Motor neuron (in vitro differentiated cells): ENCODE results near the gene DAGLB. TPM values are rescaled to one million over a fixed set of nuclear protein-coding genes. Genes with fewer than 3 reads are reported as not detected.
A peak's percentile ranks its signal among the peaks of the same experiment; 100 is the strongest.
"Not testable (repeated sequence)": the region's sequence is repeated elsewhere in the genome, so short reads cannot be mapped to it uniquely, and the experiment has no call there.

ENCODE experiments used
- ATAC-seq, 8 experiments: fragments of 200-7000 bp; cut with Tn5 transposase; replicated peaks in 6 of 8; 2 replicates each; pipeline ENCODE4 v1.8.0; 2021; ENCODE audit warnings: mild to moderate bottlenecking in 8 of 8, moderate library complexity in 8 of 8
- H3K27ac ChIP-seq, 2 donors: fragments of 250-450 bp; sonication (Bioruptor Pico); 2 replicates each; pipeline ENCODE4 v1.9.0; 2021; ENCODE audit warnings: antibody characterized with exemption in 2 of 2, mild to moderate bottlenecking in 2 of 2, moderate library complexity in 1 of 2
- H3K4me1 ChIP-seq, 2 donors: fragments of 250-450 bp; sonication (Bioruptor Pico); replicated peaks in 1 of 2; 2 replicates each; pipeline ENCODE4 v1.6.1; 2021; ENCODE audit warnings: antibody characterized with exemption in 2 of 2, mild to moderate bottlenecking in 2 of 2, moderate library complexity in 1 of 2
- H3K4me3 ChIP-seq, 5 donors: fragments of 250-450 bp; sonication (Bioruptor Pico); 2 replicates each; pipeline ENCODE4 v1.9.0; 2021; ENCODE audit warnings: antibody characterized with exemption in 5 of 5, mild to moderate bottlenecking in 5 of 5, moderate library complexity in 4 of 5
- WGBS, 10 experiments: fragments of 450-650 bp; shearing (Covaris generic); methylation state at CpG; one replicate each; pipeline ENCODE4 v1.0.0; 2022; 5-methylcytosine and 5-hydroxymethylcytosine counted together
- in situ Hi-C, 9 experiments: fragments of 400-800 bp; cut with MboI; loops; one replicate each; pipeline ENCODE4 v1.15.0; 2021; ENCODE audit warnings: low sequenced_read_pairs in 9 of 9, low pct_unique_long_range_greater_than_20kb in 2 of 9; ENCODE audit not compliant: unreplicated experiment in 9 of 9
- total RNA-seq, 8 experiments: library from RNA; unstranded; fragments of 300-600 nt; gene quantifications; 2 replicates each; pipeline versions ENCODE4 v1.2.3 to v1.2.4, GENCODE V29; 2022

The DAGLB gene
- total RNA-seq, 8 experiments from 2014 or later = 13.3 to 20.6 (median 17.9) TPM

GRCh38 chr7:6399351-6399750 is 48.4 kb downstream of the DAGLB start:
- peaks cover 0 to 2% of the 10 kb centered on the region in 2 donors for H3K4me1 ChIP-seq
- ATAC-seq = peak in 1 of 8 experiments; percentile 30
- 75 to 100% (median 96%) methylated on average over 3 to 7 of the region's 8 CpGs; no CpG with 5 or more reads in 5 of the 10 experiments for WGBS, 10 experiments
- in situ Hi-C loops = no loop called here
- H3K4me3 ChIP-seq = no peak overlapping the region
- H3K27ac ChIP-seq = no peak overlapping the region

- H3K4me3 ChIP-seq = no peak overlapping the region
- no peak overlapping the region for H3K27ac ChIP-seq
- peaks cover 0 to 2% of the 10 kb centered on the region in 2 donors for H3K4me1 ChIP-seq
- WGBS, 10 experiments = 43 to 95% (median 92%) methylated on average over 4 to 12 of the region's 12 CpGs; no CpG with 5 or more reads in 6 of the 10 experiments
- in situ Hi-C loops = no loop called here
- peak in 4 of 8 experiments; percentile 11 to 81 (median 48) for ATAC-seq
Observed at GRCh38 chr7:6398943-6399342, 48.8 kb downstream of the DAGLB start.

GRCh38 chr7:6397759-6398495 is 49.8 kb downstream of the DAGLB start:
- H3K4me3 ChIP-seq, H3K4me1 ChIP-seq, H3K27ac ChIP-seq, in situ Hi-C loops: not testable (repeated sequence)
- 59 to 100% (median 93%) methylated on average over 1 to 10 of the region's 15 CpGs; no CpG with 5 or more reads in 3 of the 10 experiments for WGBS, 10 experiments
- ATAC-seq = peak in 1 of 8 experiments; percentile 6

- WGBS, 10 experiments = 77 to 100% (median 94%) methylated on average over 1 to 23 of the region's 23 CpGs; no CpG with 5 or more reads in 1 of the 10 experiments
- in situ Hi-C loops = no loop called here
- Histone ChIP-seq H3K4me1 (peaks cover 0 to 2% of the 10 kb centered on the region in 2 donors), H3K4me3 (no peak overlapping the region), H3K27ac (no peak overlapping the region)
- ATAC-seq = peak in 1 of 8 experiments; percentile 2
Observed at GRCh38 chr7:6395898-6396595, 51.7 kb downstream of the DAGLB start.

GRCh38 chr7:6394114-6394513 is 53.6 kb downstream of the DAGLB start:
- WGBS, 10 experiments = 77 to 100% (median 98%) methylated on average over 1 to 6 of the region's 6 CpGs; no CpG with 5 or more reads in 1 of the 10 experiments
- Histone ChIP-seq H3K4me3 (no peak overlapping the region), H3K4me1 (peaks cover 0 to 2% of the 10 kb centered on the region in 2 donors), H3K27ac (no peak overlapping the region)
- ATAC-seq = no peak
- in situ Hi-C loops = no loop called here

- Histone ChIP-seq H3K27ac (no peak overlapping the region), H3K4me1 (peaks cover 0 to 2% of the 10 kb centered on the region in 2 donors), H3K4me3 (no peak overlapping the region)
- in situ Hi-C loops = no loop called here
- ATAC-seq = peak in 2 of 8 experiments; percentile 7
- WGBS, 10 experiments = 48 to 100% (median 85%) methylated on average over 1 to 3 of the region's 3 CpGs; no CpG with 5 or more reads in 6 of the 10 experiments
Observed at GRCh38 chr7:6393667-6394056, 54.1 kb downstream of the DAGLB start.

GRCh38 chr7:6392712-6393666 is 54.8 kb downstream of the DAGLB start:
- Histone ChIP-seq H3K4me1 (no peaks in the 10 kb centered on the region), H3K27ac (no peak overlapping the region), H3K4me3 (no peak overlapping the region)
- in situ Hi-C loops = no loop called here
- ATAC-seq = peak in 5 of 8 experiments; percentile 33 to 96 (median 92)
- WGBS, 10 experiments = 32 to 100% (median 80%) methylated on average over 1 to 9 of the region's 11 CpGs; no CpG with 5 or more reads in 1 of the 10 experiments

- Histone ChIP-seq H3K4me1 (peaks cover 6 to 11% of the 10 kb centered on the region in 2 donors), H3K4me3 (no peak overlapping the region), H3K27ac (no peak overlapping the region)
- no peak for ATAC-seq
- no CpG with 5 or more reads among the region's 2 CpGs for WGBS, 10 experiments
- in situ Hi-C loops = no loop called here
Observed at GRCh38 chr7:6389728-6390127, 58.0 kb downstream of the DAGLB start.

GRCh38 chr7:6387734-6388294 is 59.9 kb downstream of the DAGLB start:
- ATAC-seq = peak in 2 of 8 experiments; percentile 32 to 61
- WGBS, 10 experiments = 50 to 100% (median 93%) methylated on average over 1 to 6 of the region's 7 CpGs; no CpG with 5 or more reads in 2 of the 10 experiments
- no peak overlapping the region for H3K27ac ChIP-seq
- no peak overlapping the region for H3K4me3 ChIP-seq
- H3K4me1 ChIP-seq = peaks cover 7 to 11% of the 10 kb centered on the region in 2 donors
- in situ Hi-C loops = no loop called here

- peaks cover 7 to 11% of the 10 kb centered on the region in 2 donors for H3K4me1 ChIP-seq
- H3K4me3 ChIP-seq = no peak overlapping the region
- no peak overlapping the region for H3K27ac ChIP-seq
- ATAC-seq = no peak
- WGBS, 10 experiments = 88 to 100% (median 100%) methylated on average over 2 to 3 of the region's 3 CpGs; no CpG with 5 or more reads in 1 of the 10 experiments
- in situ Hi-C loops = no loop called here
Observed at GRCh38 chr7:6386779-6387178, 61.0 kb downstream of the DAGLB start.

GRCh38 chr7:6385909-6386560 is 61.7 kb downstream of the DAGLB start:
- ATAC-seq = no peak
- H3K4me1 ChIP-seq = peaks cover 7 to 11% of the 10 kb centered on the region in 2 donors
- in situ Hi-C loops = no loop called here
- 80 to 100% (median 97%) methylated on average over 1 to 4 of the region's 4 CpGs for WGBS, 10 experiments
- H3K4me3 ChIP-seq = no peak overlapping the region
- H3K27ac ChIP-seq = no peak overlapping the region
